GM23338 (cell line): ENCODE data around the gene L1CAM. TPM values are rescaled to one million over a fixed set of nuclear protein-coding genes. Genes with fewer than 3 reads are reported as not detected.

Experiments used
- ATAC-seq: fragments of 200-7000 bp; cut with Tn5 transposase; 3 replicates; pipeline ENCODE4 v1.9.1; 2020
- DNase-seq: peaks from one replicate; pipeline ENCODE4 v3.0.0-alpha.2; 2015; ENCODE audit warnings: low spot score
- H2AFZ ChIP-seq: fragments of 200-600 bp; sonication (generic); 2 replicates; pipeline ENCODE4 v1.8.0; 2016; ENCODE audit warnings: antibody characterized with exemption, mild to moderate bottlenecking, moderate library complexity
- H3F3A ChIP-seq: fragments of 200-600 bp; sonication (generic); replicated peaks from 2 replicates; pipeline ENCODE4 v1.8.0; 2017; ENCODE audit warnings: antibody characterized with exemption, mixed run types, low read depth
- H3K27ac ChIP-seq: fragments of 200-600 bp; sonication (generic); 2 replicates; pipeline ENCODE4 v1.6.1; 2016; ENCODE audit warnings: low read depth
- H3K27me3 ChIP-seq: fragments of 200-600 bp; sonication (generic); 2 replicates; pipeline ENCODE4 v1.8.0; 2016; ENCODE audit warnings: mild to moderate bottlenecking, mixed run types, moderate library complexity; ENCODE audit not compliant: insufficient read depth
- H3K36me3 ChIP-seq: fragments of 200-600 bp; sonication (generic); 2 replicates; pipeline ENCODE4 v1.8.0; 2016; ENCODE audit warnings: mild to moderate bottlenecking; ENCODE audit not compliant: insufficient read depth
- H3K4me1 ChIP-seq: fragments of 200-600 bp; sonication (generic); 2 replicates; pipeline ENCODE4 v1.8.0; 2016; ENCODE audit warnings: mild to moderate bottlenecking, moderate library complexity; ENCODE audit not compliant: insufficient read depth
- H3K4me2 ChIP-seq: fragments of 200-600 bp; sonication (generic); 2 replicates; pipeline ENCODE4 v1.7.1; 2017; ENCODE audit warnings: mixed run types
- H3K4me3 ChIP-seq: fragments of 200-600 bp; sonication (generic); 2 replicates; pipeline ENCODE4 v1.6.1; 2016; ENCODE audit warnings: mixed run types
- H3K79me2 ChIP-seq: fragments of 200-600 bp; sonication (generic); replicated peaks from 2 replicates; pipeline ENCODE4 v1.8.0; 2017; ENCODE audit warnings: mild to moderate bottlenecking; ENCODE audit not compliant: insufficient read depth
- H3K9me2 ChIP-seq: fragments of 200-600 bp; sonication (generic); 2 replicates; pipeline ENCODE4 v1.8.0; 2017; ENCODE audit not compliant: insufficient read depth
- H4K20me1 ChIP-seq: fragments of 200-600 bp; sonication (generic); replicated peaks from 2 replicates; pipeline ENCODE4 v1.8.0; 2017; ENCODE audit warnings: mild to moderate bottlenecking; ENCODE audit not compliant: insufficient read depth
- H3K27ac Mint-ChIP-seq: 2 replicates; pipeline ENCODE4 v1.8.0; 2020; ENCODE audit warnings: inconsistent platforms, mild to moderate bottlenecking, moderate library complexity, mixed read lengths
- H3K27me3 Mint-ChIP-seq: 3 replicates; pipeline ENCODE4 v1.8.0; 2022; ENCODE audit warnings: low read depth, mild to moderate bottlenecking, moderate library complexity, mixed read lengths, inconsistent platforms; ENCODE audit not compliant: insufficient read depth, poor library complexity
- H3K36me3 Mint-ChIP-seq: 3 replicates; pipeline ENCODE4 v1.8.0; 2021; ENCODE audit warnings: low read depth, mild to moderate bottlenecking, inconsistent platforms, moderate library complexity, mixed read lengths
- H3K4me1 Mint-ChIP-seq: 3 replicates; pipeline ENCODE4 v1.8.0; 2020; ENCODE audit warnings: mild to moderate bottlenecking, inconsistent platforms, mixed read lengths
- H3K4me3 Mint-ChIP-seq: 3 replicates; pipeline ENCODE4 v1.8.0; 2021; ENCODE audit warnings: moderate library complexity, mild to moderate bottlenecking, inconsistent platforms, mixed read lengths
- H3K9me3 Mint-ChIP-seq: 3 replicates; pipeline ENCODE4 v1.8.0; 2020; ENCODE audit warnings: moderate library complexity, mild to moderate bottlenecking, inconsistent platforms, mixed read lengths
- CREB1 ChIP-seq: fragments of 250-450 bp; sonication (Bioruptor Pico); IDR thresholded peaks from 2 replicates; pipeline ENCODE4 v1.5.0; 2020; ENCODE audit warnings: low read depth, mild to moderate bottlenecking, moderate library complexity
- EZH2 ChIP-seq: fragments of 200-600 bp; sonication (generic); IDR thresholded peaks from one replicate; pipeline ENCODE4 v1.8.0; 2017; ENCODE audit warnings: antibody characterized with exemption, mild to moderate bottlenecking, low read depth; ENCODE audit not compliant: unreplicated experiment
- EZH2phosphoT487 ChIP-seq: fragments of 200-600 bp; sonication (generic); IDR thresholded peaks from one replicate; pipeline ENCODE4 v1.8.1; 2018; ENCODE audit warnings: antibody characterized with exemption; ENCODE audit not compliant: unreplicated experiment
- NANOG ChIP-seq: IDR thresholded peaks from 2 replicates; pipeline ENCODE4 v1.6.1; 2016; ENCODE audit warnings: antibody characterized with exemption, borderline replicate concordance
- POLR2AphosphoS5 ChIP-seq: IDR thresholded peaks from 2 replicates; pipeline ENCODE4 v1.6.1; 2016; ENCODE audit warnings: antibody characterized with exemption, low read depth
- REST ChIP-seq: IDR thresholded peaks from one replicate; pipeline ENCODE4 v1.6.1; 2018; ENCODE audit warnings: antibody characterized with exemption; ENCODE audit not compliant: unreplicated experiment
- STAT1 ChIP-seq: IDR thresholded peaks from one replicate; pipeline ENCODE4 v1.6.1; 2016; ENCODE audit warnings: antibody characterized with exemption; ENCODE audit not compliant: unreplicated experiment
- polyA plus RNA-seq: library from polyadenylated mRNA; unstranded; fragments of >200 nt; fragmentation: Nextera tagmentation; extraction: Ambion mirVana; gene quantifications from 2 replicates; pipeline ENCODE4 v1.2.1, GENCODE V29; 2016
- total RNA-seq: library from RNA; depleted of rRNA; stranded (reverse); fragments of >200 nt; shearing (Covaris generic); gene quantifications from 2 replicates; pipeline ENCODE4 v1.2.3, GENCODE V29; 2014
- TF ChIP-seq, protein P1 (sequence below), 2 experiments: fragments of 200-600 bp in 1 of 2; sonication (generic) in 1 of 2; conservative IDR thresholded peaks; 2 replicates each; pipeline versions ENCODE4 v1.5.1 to v1.6.1; 2016 to 2017; ENCODE audit warnings: antibody characterized with exemption in 2 of 2, low read depth in 2 of 2, mild to moderate bottlenecking in 2 of 2, moderate library complexity in 1 of 2

The L1CAM gene
- total and polyA plus RNA-seq, 2 experiments from 2014 or later, result 7.4 to 29.2 TPM

- 0 out of 2 replicates have a peak, but pooled peaks cover 2% of the 10 kb centered on the region for H3F3A ChIP-seq
- ATAC-seq, result no peak
- H2AFZ ChIP-seq, result no peak overlapping the region
- Mint-ChIP-seq H3K36me3 (peaks cover 24% of the 10 kb centered on the region), H3K4me1 (peaks cover 54% of the 10 kb centered on the region), H3K27me3 (peaks cover 14% of the 10 kb centered on the region), H3K4me3 (peak overlapping the region; percentile 19; the same call in 1 of the 3 replicates), H3K27ac (no peak overlapping the region), H3K9me3 (no peaks in the 10 kb centered on the region)
- 0 out of 2 replicates have a peak overlapping the region, but pooled peaks have one; percentile 10 for H3K4me3 ChIP-seq
- H3K4me1 ChIP-seq, result peaks cover 52% of the 10 kb centered on the region
- DNase-seq, result no peak
- peaks cover 3% of the 10 kb centered on the region; the same call in 1 of the 2 replicates for H4K20me1 ChIP-seq
- H3K27me3 ChIP-seq, result no peaks in the 10 kb centered on the region
- TF ChIP-seq, protein P1, sequence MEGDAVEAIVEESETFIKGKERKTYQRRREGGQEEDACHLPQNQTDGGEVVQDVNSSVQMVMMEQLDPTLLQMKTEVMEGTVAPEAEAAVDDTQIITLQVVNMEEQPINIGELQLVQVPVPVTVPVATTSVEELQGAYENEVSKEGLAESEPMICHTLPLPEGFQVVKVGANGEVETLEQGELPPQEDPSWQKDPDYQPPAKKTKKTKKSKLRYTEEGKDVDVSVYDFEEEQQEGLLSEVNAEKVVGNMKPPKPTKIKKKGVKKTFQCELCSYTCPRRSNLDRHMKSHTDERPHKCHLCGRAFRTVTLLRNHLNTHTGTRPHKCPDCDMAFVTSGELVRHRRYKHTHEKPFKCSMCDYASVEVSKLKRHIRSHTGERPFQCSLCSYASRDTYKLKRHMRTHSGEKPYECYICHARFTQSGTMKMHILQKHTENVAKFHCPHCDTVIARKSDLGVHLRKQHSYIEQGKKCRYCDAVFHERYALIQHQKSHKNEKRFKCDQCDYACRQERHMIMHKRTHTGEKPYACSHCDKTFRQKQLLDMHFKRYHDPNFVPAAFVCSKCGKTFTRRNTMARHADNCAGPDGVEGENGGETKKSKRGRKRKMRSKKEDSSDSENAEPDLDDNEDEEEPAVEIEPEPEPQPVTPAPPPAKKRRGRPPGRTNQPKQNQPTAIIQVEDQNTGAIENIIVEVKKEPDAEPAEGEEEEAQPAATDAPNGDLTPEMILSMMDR (conservative IDR thresholded peaks at IDR 0.05; ENCODE audit: low read depth in 2 of 2), result no peak
- TF ChIP-seq STAT1 (no peak), CREB1 (CRISPR knock-in tag) (no peak), POLR2AphosphoS5 (no peak), EZH2 (no peak), EZH2phosphoT487 (no peak), NANOG (no peak)
- no peaks in the 10 kb centered on the region for H3K36me3 ChIP-seq
- peak overlapping the region; percentile 65 for H3K4me2 ChIP-seq
- peak overlapping the region; percentile 95; the same call in 1 of the 2 replicates for H3K27ac ChIP-seq
- no peaks in the 10 kb centered on the region for H3K9me2 ChIP-seq
- peaks cover 98% of the 10 kb centered on the region for H3K79me2 ChIP-seq
Observed at GRCh38 chrX:153825042-153825441, 60.9 kb downstream of the L1CAM start.

GRCh38 chrX:153824348-153824747 lies 61.6 kb downstream of the L1CAM start:
- Mint-ChIP-seq H3K27me3 (peaks cover 14% of the 10 kb centered on the region), H3K4me3 (no peak overlapping the region), H3K4me1 (peaks cover 54% of the 10 kb centered on the region), H3K9me3 (no peaks in the 10 kb centered on the region), H3K36me3 (peaks cover 24% of the 10 kb centered on the region), H3K27ac (no peak overlapping the region)
- no peak for ATAC-seq
- Histone ChIP-seq H4K20me1 (peaks cover 3% of the 10 kb centered on the region; the same call in 1 of the 2 replicates), H3K4me2 (no peak overlapping the region), H3K27me3 (no peaks in the 10 kb centered on the region), H3K27ac (no peak overlapping the region), H3K4me1 (peaks cover 53% of the 10 kb centered on the region), H2AFZ (no peak overlapping the region), H3K36me3 (no peaks in the 10 kb centered on the region), H3K9me2 (no peaks in the 10 kb centered on the region), H3K4me3 (no peak overlapping the region), H3F3A (0 out of 2 replicates have a peak, but pooled peaks cover 2% of the 10 kb centered on the region), H3K79me2 (peaks cover 98% of the 10 kb centered on the region)
- TF ChIP-seq REST (no peak), CREB1 (CRISPR knock-in tag) (no peak), STAT1 (no peak)
- DNase-seq, result no peak
